ENCODE results near the gene CNTN5. TPM values are rescaled to one million over a fixed set of nuclear protein-coding genes. Genes with fewer than 3 reads are reported as not detected.

CNTN5 gene
- total RNA-seq, 4 donors from 2014 or later = 0.51 to 2.3 (median 0.58) TPM; not detected in 1

GRCh38 chr11:100336873-100337272 is 1316.1 kb downstream of the CNTN5 start:
- H3K4me3 ChIP-seq = no peak overlapping the region
- intact Hi-C loops (cut with DNase I; ENCODE audit: low total_unique reads) = no loop called here
- TF ChIP-seq POLR2A (IDR thresholded peaks at IDR 0.05) (no peak), CTCF (IDR thresholded peaks at IDR 0.05) (no peak)
- H3K4me1 ChIP-seq = no peaks in the 10 kb centered on the region
- DNase-seq = no peak
- H3K9me3 ChIP-seq = no peaks in the 10 kb centered on the region
- H3K36me3 ChIP-seq = no peaks in the 10 kb centered on the region
- no peaks in the 10 kb centered on the region for H3K27me3 ChIP-seq
- no peak overlapping the region for H3K27ac ChIP-seq

DNA sequence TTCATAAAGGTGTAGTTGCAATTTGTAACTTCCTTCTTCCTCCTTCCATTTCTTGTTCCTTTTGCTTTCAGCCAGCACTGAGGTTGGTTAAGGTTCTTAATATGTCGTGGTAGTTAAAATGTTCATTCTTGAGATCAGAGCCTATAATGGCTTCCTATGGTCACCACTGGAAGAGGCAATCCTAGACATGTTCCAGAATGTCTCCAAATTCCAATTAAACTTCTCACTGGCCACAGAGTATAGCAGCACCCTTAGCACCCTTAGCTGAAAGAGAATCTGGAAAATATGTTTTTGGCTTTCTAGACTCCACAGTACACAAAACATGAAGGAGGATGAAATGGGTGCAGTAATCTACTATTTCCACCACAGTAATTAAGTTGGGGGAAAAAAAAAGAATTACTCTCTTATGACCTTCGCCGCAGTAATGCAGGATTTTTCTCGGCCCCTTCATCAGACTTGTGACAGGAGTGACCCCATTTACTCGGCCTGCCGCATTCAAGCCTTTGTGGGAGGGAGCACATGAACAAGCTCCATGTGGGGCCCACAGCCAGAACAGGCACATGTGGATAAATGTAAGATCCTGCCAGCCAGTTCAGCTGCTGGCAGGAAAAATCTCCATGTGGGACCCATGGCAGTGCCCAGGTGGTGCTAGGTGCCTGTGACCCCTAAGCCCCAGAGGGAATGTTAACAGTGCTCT is 1317.5 kb downstream of the CNTN5 start:
- Histone ChIP-seq H3K36me3 (no peaks in the 10 kb centered on the region), H3K4me1 (no peaks in the 10 kb centered on the region), H3K4me3 (no peak overlapping the region), H3K9me3 (no peaks in the 10 kb centered on the region), H3K27me3 (no peaks in the 10 kb centered on the region), H3K27ac (no peak overlapping the region)
- no peak for DNase-seq
- TF ChIP-seq POLR2A (IDR thresholded peaks at IDR 0.05) (no peak), CTCF (IDR thresholded peaks at IDR 0.05) (no peak)
- intact Hi-C loops (cut with DNase I; ENCODE audit: low total_unique reads) = no loop called here

- no peak for TF ChIP-seq POLR2A (IDR thresholded peaks at IDR 0.05)
- no peak for TF ChIP-seq CTCF (IDR thresholded peaks at IDR 0.05)
Observed at GRCh38 chr11:100340466-100341319, 1319.9 kb downstream of the CNTN5 start.

DNA sequence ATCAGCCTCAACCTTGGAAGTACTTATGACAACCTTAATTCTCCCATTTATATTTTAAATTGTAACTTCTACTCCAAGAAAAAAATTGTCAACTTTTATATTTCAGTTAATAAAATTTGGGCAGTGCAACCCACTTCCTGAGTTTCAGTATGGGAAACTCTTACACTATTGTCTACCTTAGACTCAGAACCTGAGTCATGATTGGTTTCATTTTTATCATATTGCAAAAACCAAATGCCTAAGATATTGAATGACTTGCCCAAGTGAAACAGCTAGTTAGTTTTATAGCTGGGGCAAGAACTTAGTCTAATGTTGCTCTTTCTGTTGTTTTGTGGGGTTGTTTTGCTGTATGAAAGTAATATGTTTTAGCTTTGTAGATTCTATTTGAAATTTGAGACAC is 1332.3 kb downstream of the CNTN5 start:
- Histone ChIP-seq H3K36me3 (no peaks in the 10 kb centered on the region), H3K27ac (no peak overlapping the region), H3K4me3 (no peak overlapping the region), H3K4me1 (no peaks in the 10 kb centered on the region), H3K27me3 (no peaks in the 10 kb centered on the region), H3K9me3 (no peaks in the 10 kb centered on the region)
- DNase-seq = no peak
- intact Hi-C loops (cut with DNase I; ENCODE audit: low total_unique reads) = no loop called here
- TF ChIP-seq POLR2A (IDR thresholded peaks at IDR 0.05) (no peak), CTCF (IDR thresholded peaks at IDR 0.05) (no peak)

More at GRCh38 chr11:100340466-100341319, 1319.9 kb downstream of the CNTN5 start:
- H3K9me3 ChIP-seq = no peaks in the 10 kb centered on the region
- no peaks in the 10 kb centered on the region for H3K36me3 ChIP-seq
- no peaks in the 10 kb centered on the region for H3K4me1 ChIP-seq
- DNase-seq = no peak
- intact Hi-C loops (cut with DNase I; ENCODE audit: low total_unique reads) = no loop called here
- H3K4me3 ChIP-seq = no peak overlapping the region
- no peak overlapping the region for H3K27ac ChIP-seq
- H3K27me3 ChIP-seq = no peaks in the 10 kb centered on the region

DNA sequence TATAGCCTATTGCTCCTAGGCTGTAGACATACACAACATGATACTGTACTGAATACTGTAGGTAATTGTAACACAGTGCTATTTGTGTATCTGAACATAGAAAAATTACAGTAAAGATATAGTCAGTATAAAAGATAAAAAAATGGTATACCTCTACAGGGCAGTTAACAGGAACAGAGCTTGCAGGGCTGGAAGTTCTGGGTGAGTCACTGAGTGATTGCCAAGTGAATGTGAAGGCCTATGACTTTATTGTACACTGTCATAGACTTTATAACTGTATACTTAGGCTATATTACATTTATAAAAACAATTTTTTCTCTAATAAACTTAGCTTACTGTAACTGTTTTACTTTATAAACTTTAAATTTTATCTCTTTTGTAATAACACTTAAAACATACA is 1334.0 kb downstream of the CNTN5 start:
- TF ChIP-seq CTCF (IDR thresholded peaks at IDR 0.05) = no peak
- intact Hi-C loops (cut with DNase I; ENCODE audit: low total_unique reads) = no loop called here

More for the DNA sequence above, 1334.0 kb downstream of the CNTN5 start:
- H3K36me3 ChIP-seq = no peaks in the 10 kb centered on the region
- no peak overlapping the region for H3K27ac ChIP-seq
- no peak overlapping the region for H3K4me3 ChIP-seq
- H3K27me3 ChIP-seq = no peaks in the 10 kb centered on the region
- no peak for DNase-seq
- H3K9me3 ChIP-seq = no peaks in the 10 kb centered on the region
- no peaks in the 10 kb centered on the region for H3K4me1 ChIP-seq

Measured in uterus (tissue), 4 donors.